Astrocyte (in vitro differentiated cells and primary cell): ENCODE measurements around the gene RASGRP3. TPM values are rescaled to one million over a fixed set of nuclear protein-coding genes. Genes with fewer than 3 reads are reported as not detected.
A peak's percentile ranks its signal among the peaks of the same experiment; 100 is the strongest.

Source experiments
- DNase-seq: peaks from one replicate; pipeline ENCODE4 v3.0.0-alpha.2; 2010; ENCODE audit warnings: low read depth
- FAIRE-seq: peaks from 2 replicates; lab custom pipeline; 2011; peaks lifted over from hg19 to GRCh38; lab: Jason Lieb, UNC
- H2AFZ ChIP-seq: 2 replicates; pipeline ENCODE4 v1.6.0; 2012; ENCODE audit warnings: low read depth, low read length, inconsistent platforms
- H3K27ac ChIP-seq: 2 replicates; pipeline ENCODE4 v1.5.1; 2011; ENCODE audit warnings: low read depth, low read length, inconsistent platforms
- H3K27me3 ChIP-seq: 2 replicates; pipeline ENCODE4 v1.6.0; 2011; ENCODE audit warnings: low read length, inconsistent platforms; ENCODE audit not compliant: insufficient read depth
- H3K36me3 ChIP-seq: 2 replicates; pipeline ENCODE4 v1.5.1; 2011; ENCODE audit warnings: low read length, inconsistent platforms; ENCODE audit not compliant: insufficient read depth
- H3K4me1 ChIP-seq: 2 replicates; pipeline ENCODE4 v1.5.1; 2011; ENCODE audit warnings: low read length, inconsistent platforms; ENCODE audit not compliant: insufficient read depth
- H3K4me2 ChIP-seq: 2 replicates; pipeline ENCODE4 v1.6.0; 2012; ENCODE audit warnings: low read length, inconsistent platforms
- H3K4me3 ChIP-seq: 2 replicates; pipeline ENCODE4 v1.5.1; 2011; ENCODE audit warnings: low read depth, mild to moderate bottlenecking, low read length, inconsistent platforms; ENCODE audit not compliant: insufficient read depth
- H3K79me2 ChIP-seq: 2 replicates; pipeline ENCODE4 v1.6.0; 2012; ENCODE audit warnings: mild to moderate bottlenecking, low read length, inconsistent platforms; ENCODE audit not compliant: insufficient read depth
- H3K9ac ChIP-seq: 2 replicates; pipeline ENCODE4 v1.6.0; 2012; ENCODE audit warnings: mild to moderate bottlenecking, low read length, inconsistent platforms
- H3K9me3 ChIP-seq: 2 replicates; pipeline ENCODE4 v1.5.1; 2012; ENCODE audit warnings: low read depth, mild to moderate bottlenecking, low read length, inconsistent platforms; ENCODE audit not compliant: insufficient read depth
- H4K20me1 ChIP-seq: 2 replicates; pipeline ENCODE4 v1.6.0; 2012; ENCODE audit warnings: low read length, inconsistent platforms; ENCODE audit not compliant: insufficient read depth
- H3K27ac Mint-ChIP-seq: one replicate; pipeline ENCODE4 v1.8.0; 2021; ENCODE audit warnings: mild to moderate bottlenecking, mixed read lengths; ENCODE audit not compliant: unreplicated experiment
- H3K27me3 Mint-ChIP-seq: one replicate; pipeline ENCODE4 v1.8.0; 2021; ENCODE audit warnings: low read depth, mixed read lengths; ENCODE audit not compliant: unreplicated experiment
- H3K36me3 Mint-ChIP-seq: one replicate; pipeline ENCODE4 v1.8.0; 2021; ENCODE audit warnings: low read depth, mixed read lengths; ENCODE audit not compliant: unreplicated experiment
- H3K4me1 Mint-ChIP-seq: one replicate; pipeline ENCODE4 v1.8.0; 2021; ENCODE audit warnings: low read depth, mixed read lengths; ENCODE audit not compliant: unreplicated experiment
- H3K4me3 Mint-ChIP-seq: one replicate; pipeline ENCODE4 v1.8.0; 2021; ENCODE audit warnings: mild to moderate bottlenecking, moderate library complexity, mixed read lengths; ENCODE audit not compliant: unreplicated experiment
- H3K9me3 Mint-ChIP-seq: one replicate; pipeline ENCODE4 v1.8.0; 2021; ENCODE audit warnings: mild to moderate bottlenecking, mixed read lengths; ENCODE audit not compliant: unreplicated experiment
- EZH2 ChIP-seq: IDR thresholded peaks from 2 replicates; pipeline ENCODE4 v1.6.1; 2012; ENCODE audit warnings: mild to moderate bottlenecking, low read length, inconsistent platforms; ENCODE audit not compliant: insufficient read depth
- total RNA-seq: library from RNA; stranded (reverse); gene quantifications from 2 replicates; pipeline ENCODE4 v1.2.1, GENCODE V29; 2021
- TF ChIP-seq, protein P1 (sequence below): IDR thresholded peaks from 2 replicates; pipeline ENCODE4 v1.5.1; 2011; ENCODE audit warnings: low read depth, mild to moderate bottlenecking, inconsistent platforms, low read length, moderate library complexity; ENCODE audit not compliant: insufficient read depth

The RASGRP3 gene
- total RNA-seq, 1 donor from 2014 or later = 2.8 TPM

DNA sequence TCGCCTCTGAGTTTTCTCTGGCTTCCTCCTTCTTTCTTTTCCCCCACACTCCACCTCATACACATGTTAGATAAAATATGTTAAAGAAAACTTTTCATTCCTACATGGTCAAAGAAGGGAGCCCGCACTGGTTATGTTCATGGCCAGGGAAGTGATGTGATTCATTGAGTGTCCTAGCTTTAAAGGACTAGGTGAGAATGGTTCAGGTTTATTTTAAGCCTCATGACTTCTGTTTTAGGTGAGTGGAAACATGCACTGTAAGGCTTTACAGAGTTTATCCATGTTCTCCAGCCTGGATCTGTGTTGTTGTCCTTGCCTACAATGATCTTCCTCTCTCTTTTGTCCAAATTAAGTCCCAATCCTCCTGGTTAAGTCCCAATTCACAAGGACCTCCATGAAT, 56.5 kb downstream of the RASGRP3 start:
- Histone ChIP-seq H3K4me3 (no peak overlapping the region), H2AFZ (no peak overlapping the region), H3K27me3 (no peaks in the 10 kb centered on the region), H3K36me3 (no peaks in the 10 kb centered on the region), H4K20me1 (no peaks in the 10 kb centered on the region), H3K9me3 (no peaks in the 10 kb centered on the region), H3K4me1 (peaks cover 11% of the 10 kb centered on the region), H3K4me2 (no peak overlapping the region), H3K79me2 (no peaks in the 10 kb centered on the region), H3K9ac (no peak overlapping the region), H3K27ac (no peak overlapping the region)
- Mint-ChIP-seq H3K27ac (no peak overlapping the region), H3K9me3 (peaks cover 3% of the 10 kb centered on the region), H3K27me3 (no peaks in the 10 kb centered on the region), H3K4me1 (peaks cover 20% of the 10 kb centered on the region), H3K4me3 (no peak overlapping the region), H3K36me3 (peaks cover 4% of the 10 kb centered on the region)
- no peak for TF ChIP-seq EZH2
- TF ChIP-seq, protein P1, sequence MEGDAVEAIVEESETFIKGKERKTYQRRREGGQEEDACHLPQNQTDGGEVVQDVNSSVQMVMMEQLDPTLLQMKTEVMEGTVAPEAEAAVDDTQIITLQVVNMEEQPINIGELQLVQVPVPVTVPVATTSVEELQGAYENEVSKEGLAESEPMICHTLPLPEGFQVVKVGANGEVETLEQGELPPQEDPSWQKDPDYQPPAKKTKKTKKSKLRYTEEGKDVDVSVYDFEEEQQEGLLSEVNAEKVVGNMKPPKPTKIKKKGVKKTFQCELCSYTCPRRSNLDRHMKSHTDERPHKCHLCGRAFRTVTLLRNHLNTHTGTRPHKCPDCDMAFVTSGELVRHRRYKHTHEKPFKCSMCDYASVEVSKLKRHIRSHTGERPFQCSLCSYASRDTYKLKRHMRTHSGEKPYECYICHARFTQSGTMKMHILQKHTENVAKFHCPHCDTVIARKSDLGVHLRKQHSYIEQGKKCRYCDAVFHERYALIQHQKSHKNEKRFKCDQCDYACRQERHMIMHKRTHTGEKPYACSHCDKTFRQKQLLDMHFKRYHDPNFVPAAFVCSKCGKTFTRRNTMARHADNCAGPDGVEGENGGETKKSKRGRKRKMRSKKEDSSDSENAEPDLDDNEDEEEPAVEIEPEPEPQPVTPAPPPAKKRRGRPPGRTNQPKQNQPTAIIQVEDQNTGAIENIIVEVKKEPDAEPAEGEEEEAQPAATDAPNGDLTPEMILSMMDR = no peak
- FAIRE-seq = no peak
- DNase-seq = no peak

DNA sequence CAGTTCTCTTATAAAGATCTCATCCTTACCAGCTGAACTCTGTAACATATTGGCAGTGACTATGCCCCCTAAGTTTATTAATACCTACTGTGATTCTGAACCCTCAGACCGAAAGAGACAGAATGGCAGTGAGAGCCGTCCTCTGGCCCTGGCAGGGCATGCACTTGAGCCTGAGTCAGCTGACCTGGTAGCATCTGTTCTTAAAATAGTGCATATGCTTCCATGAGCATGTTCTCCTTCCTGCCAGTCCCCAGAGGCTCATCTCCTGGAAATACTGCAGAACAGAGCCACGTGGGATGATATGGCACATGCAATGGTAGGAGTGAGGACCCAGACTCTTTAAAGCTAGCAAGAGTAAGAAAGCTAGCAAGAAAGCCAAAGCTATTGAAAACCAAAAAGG, 59.0 kb downstream of the RASGRP3 start:
- Histone ChIP-seq H3K27me3 (no peaks in the 10 kb centered on the region), H3K79me2 (no peaks in the 10 kb centered on the region), H4K20me1 (no peaks in the 10 kb centered on the region), H3K36me3 (no peaks in the 10 kb centered on the region), H3K27ac (no peak overlapping the region), H3K4me1 (peaks cover under 1% of the 10 kb centered on the region), H3K4me2 (no peak overlapping the region), H3K4me3 (no peak overlapping the region), H2AFZ (no peak overlapping the region), H3K9me3 (no peaks in the 10 kb centered on the region), H3K9ac (no peak overlapping the region)
- FAIRE-seq = no peak
- peaks cover 19% of the 10 kb centered on the region for H3K4me1 Mint-ChIP-seq
- H3K9me3 Mint-ChIP-seq = peaks cover 3% of the 10 kb centered on the region
- no peak for DNase-seq
- TF ChIP-seq, protein P1 = no peak
- no peak for TF ChIP-seq EZH2
- no peak overlapping the region for H3K27ac Mint-ChIP-seq
- H3K4me3 Mint-ChIP-seq = no peak overlapping the region
- peaks cover 4% of the 10 kb centered on the region for H3K36me3 Mint-ChIP-seq
- no peaks in the 10 kb centered on the region for H3K27me3 Mint-ChIP-seq

DNA sequence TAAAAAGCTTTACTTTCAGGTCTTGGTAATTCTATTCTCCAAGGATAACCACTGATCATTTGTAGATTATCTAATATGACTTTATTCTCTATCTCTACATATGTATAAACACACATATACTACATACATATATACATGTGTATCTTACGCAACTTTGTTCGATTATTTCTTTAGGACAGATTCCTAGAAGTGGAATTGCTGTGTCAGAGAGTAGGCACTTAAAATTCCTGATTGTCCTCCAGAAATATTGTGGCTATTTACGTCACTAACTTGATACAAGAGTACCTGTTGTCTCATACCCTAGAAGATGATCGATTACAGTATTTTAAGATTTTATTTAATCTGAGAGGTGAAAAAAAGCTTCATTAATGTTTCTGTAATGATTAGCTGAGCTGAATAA, 64.8 kb downstream of the RASGRP3 start:
- FAIRE-seq = peak; percentile 26
- Mint-ChIP-seq H3K27ac (no peak overlapping the region), H3K4me1 (peaks cover 12% of the 10 kb centered on the region)

More for the DNA sequence above, 64.8 kb downstream of the RASGRP3 start:
- H3K9me3 Mint-ChIP-seq = no peaks in the 10 kb centered on the region
- no peaks in the 10 kb centered on the region for H3K36me3 ChIP-seq
- no peak overlapping the region for H3K4me2 ChIP-seq
- H3K4me3 Mint-ChIP-seq = no peak overlapping the region
- TF ChIP-seq, protein P1 = no peak
- no peak for TF ChIP-seq EZH2
- H3K79me2 ChIP-seq = no peaks in the 10 kb centered on the region
- no peak overlapping the region for H3K4me3 ChIP-seq
- H3K9ac ChIP-seq = no peak overlapping the region
- no peaks in the 10 kb centered on the region for H3K4me1 ChIP-seq
- H2AFZ ChIP-seq = no peak overlapping the region
- no peaks in the 10 kb centered on the region for H4K20me1 ChIP-seq
- H3K27me3 ChIP-seq = no peaks in the 10 kb centered on the region
- peaks cover 4% of the 10 kb centered on the region for H3K36me3 Mint-ChIP-seq
- H3K9me3 ChIP-seq = no peaks in the 10 kb centered on the region
- no peak for DNase-seq
- no peaks in the 10 kb centered on the region for H3K27me3 Mint-ChIP-seq
- no peak overlapping the region for H3K27ac ChIP-seq
